Liver (tissue), 9 donors: ENCODE measurements around the gene ZBTB47. TPM values are rescaled to one million over a fixed set of nuclear protein-coding genes. Genes with fewer than 3 reads are reported as not detected.

ENCODE experiments used
- DNase-seq: peaks from one replicate; pipeline ENCODE4 v3.0.0-alpha.2; 2017; ENCODE audit warnings: low spot score
- H3K27ac ChIP-seq, 2 donors: one replicate each; pipeline ENCODE4 v1.7.0; 2013; ENCODE audit warnings: inconsistent platforms in 2 of 2, low read length in 2 of 2, control low read depth in 1 of 2, low read depth in 1 of 2, mild to moderate bottlenecking in 1 of 2
- H3K27me3 ChIP-seq, 4 donors: one replicate each; pipeline versions ENCODE4 v1.6.1 to v1.7.0; 2013; ENCODE audit warnings: low read length in 3 of 4, inconsistent platforms in 1 of 4, mild to moderate bottlenecking in 1 of 4, moderate library complexity in 1 of 4; ENCODE audit not compliant: control insufficient read depth in 4 of 4, insufficient read depth in 4 of 4
- H3K36me3 ChIP-seq, 4 donors: one replicate each; pipeline versions ENCODE4 v1.6.1 to v1.7.0; 2013; ENCODE audit warnings: low read length in 3 of 4, mild to moderate bottlenecking in 3 of 4, low read depth in 1 of 4, moderate library complexity in 1 of 4; ENCODE audit not compliant: control insufficient read depth in 4 of 4, insufficient read depth in 3 of 4
- H3K4me1 ChIP-seq, 4 donors: one replicate each; pipeline versions ENCODE4 v1.6.1 to v1.7.0; 2013; ENCODE audit warnings: low read length in 3 of 4, mild to moderate bottlenecking in 3 of 4, moderate library complexity in 1 of 4; ENCODE audit not compliant: control insufficient read depth in 4 of 4, insufficient read depth in 4 of 4
- H3K4me3 ChIP-seq, 3 donors: one replicate each; pipeline versions ENCODE4 v1.6.1 to v1.7.0; 2013; ENCODE audit warnings: low read length in 3 of 3, control low read depth in 1 of 3, low read depth in 1 of 3, mild to moderate bottlenecking in 1 of 3
- H3K9ac ChIP-seq, 2 donors: one replicate each; pipeline ENCODE4 v1.7.0; 2013; ENCODE audit warnings: low read length in 2 of 2, mild to moderate bottlenecking in 2 of 2, moderate library complexity in 2 of 2, control low read depth in 1 of 2, low read depth in 1 of 2
- H3K9me3 ChIP-seq, 4 donors: one replicate each; pipeline versions ENCODE4 v1.6.1 to v1.7.0; 2013; ENCODE audit warnings: low read length in 3 of 4; ENCODE audit not compliant: control insufficient read depth in 4 of 4
- EGR1 ChIP-seq, 2 donors: IDR thresholded peaks; 2 replicates each; pipeline ENCODE4 v1.6.1; 2016 to 2018; ENCODE audit warnings: antibody characterized with exemption in 2 of 2, low read depth in 2 of 2
- FOXA1 ChIP-seq: IDR thresholded peaks from 2 replicates; pipeline ENCODE4 v1.6.1; 2016; ENCODE audit warnings: antibody characterized with exemption
- FOXA2 ChIP-seq: IDR thresholded peaks from 2 replicates; pipeline ENCODE4 v1.6.1; 2016; ENCODE audit warnings: antibody characterized with exemption
- GABPA ChIP-seq, 2 donors: IDR thresholded peaks in 1 of 2; conservative IDR thresholded peaks in 1 of 2; 2 replicates each; pipeline ENCODE4 v1.6.1; 2016; ENCODE audit warnings: antibody characterized with exemption in 2 of 2, mild to moderate bottlenecking in 1 of 2, moderate library complexity in 1 of 2
- HNF4A ChIP-seq, 2 donors: conservative IDR thresholded peaks; 2 replicates each; pipeline ENCODE4 v1.6.1; 2016; ENCODE audit warnings: antibody characterized with exemption in 2 of 2, mild to moderate bottlenecking in 2 of 2
- HNF4G ChIP-seq: IDR thresholded peaks from 2 replicates; pipeline ENCODE4 v1.6.1; 2016; ENCODE audit warnings: antibody characterized with exemption
- JUND ChIP-seq, 2 donors: IDR thresholded peaks; 2 replicates each; pipeline ENCODE4 v1.6.1; 2016; ENCODE audit warnings: antibody characterized with exemption in 2 of 2
- MAX ChIP-seq: IDR thresholded peaks from 2 replicates; pipeline ENCODE4 v1.6.1; 2016; ENCODE audit warnings: antibody characterized with exemption
- NR2F2 ChIP-seq: IDR thresholded peaks from 2 replicates; pipeline ENCODE4 v1.6.1; 2016; ENCODE audit warnings: antibody characterized with exemption
- RAD21 ChIP-seq, 2 donors: IDR thresholded peaks; 2 replicates each; pipeline ENCODE4 v1.6.1; 2016; ENCODE audit warnings: antibody characterized with exemption in 2 of 2, mild to moderate bottlenecking in 2 of 2
- REST ChIP-seq: IDR thresholded peaks from 2 replicates; pipeline ENCODE4 v1.6.1; 2016; ENCODE audit warnings: antibody characterized with exemption, mild to moderate bottlenecking
- RXRA ChIP-seq, 2 donors: IDR thresholded peaks; 2 replicates each; pipeline ENCODE4 v1.6.1; 2017 to 2018; ENCODE audit warnings: antibody characterized with exemption in 2 of 2, mild to moderate bottlenecking in 1 of 2
- TAF1 ChIP-seq: conservative IDR thresholded peaks from 2 replicates; pipeline ENCODE4 v1.6.1; 2016; ENCODE audit warnings: antibody characterized with exemption, mild to moderate bottlenecking
- YY1 ChIP-seq: IDR thresholded peaks from 2 replicates; pipeline ENCODE4 v1.6.1; 2016; ENCODE audit warnings: antibody characterized with exemption, mild to moderate bottlenecking
- WGBS: extraction: QIAGEN DNeasy Blood & Tissue Kit; methylation state at CpG from one replicate; pipeline ENCODE4 v1.1.7; 2013; 5-methylcytosine and 5-hydroxymethylcytosine counted together
- polyA plus RNA-seq, 2 donors: library from polyadenylated mRNA; stranded (reverse) in 1 of 2; unstranded in 1 of 2; fragments of 200-250 nt in 1 of 2; fragments of >200 nt in 1 of 2; fragmentation: Nextera tagmentation in 1 of 2; extraction: Ambion mirVana in 1 of 2; gene quantifications; one replicate each; pipeline versions ENCODE4 v1.2.1 to v1.2.3, GENCODE V29; 2013 to 2015
- total RNA-seq, 2 donors: library from RNA; depleted of rRNA; stranded (reverse); fragments of >200 nt; gene quantifications; one replicate each; pipeline ENCODE4 v1.2.3, GENCODE V29; 2014
- TF ChIP-seq, protein P1 (sequence below): IDR thresholded peaks from 2 replicates; pipeline ENCODE4 v1.6.1; 2016; ENCODE audit warnings: antibody characterized with exemption
- TF ChIP-seq, protein P2 (sequence below): fragments of 150-350 bp; IDR thresholded peaks from 2 replicates; pipeline ENCODE4 v1.5.1; 2017; ENCODE audit warnings: improper control_type of control experiment, low read depth, low read length; ENCODE audit not compliant: missing input control
- donor health status: healthy.
- donor health status: healthy.
- donor health status: healthy.
- donor health status: healthy.
- donor health status: healthy.

Gene ZBTB47
- total and polyA plus RNA-seq, 4 donors: 0.42 to 7.4 (median 4.2) TPM

- H3K27ac ChIP-seq: no peak overlapping the region
- H3K4me3 ChIP-seq: no peak overlapping the region
- H3K9ac ChIP-seq: no peak overlapping the region
- DNase-seq: no peak
- H3K4me1 ChIP-seq: peaks cover 0 to 1% (median 0%) of the 10 kb centered on the region in 4 donors
- TF ChIP-seq, protein P1, sequence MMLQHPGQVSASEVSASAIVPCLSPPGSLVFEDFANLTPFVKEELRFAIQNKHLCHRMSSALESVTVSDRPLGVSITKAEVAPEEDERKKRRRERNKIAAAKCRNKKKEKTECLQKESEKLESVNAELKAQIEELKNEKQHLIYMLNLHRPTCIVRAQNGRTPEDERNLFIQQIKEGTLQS: no peak
- TF ChIP-seq GABPA (IDR thresholded peaks at IDR 0.05 in 1 of 2, conservative IDR thresholded peaks at IDR 0.05 in 1 of 2) (no peak), MAX (no peak), REST (no peak), EGR1 (IDR thresholded peaks at IDR 0.05; ENCODE audit: low read depth in 2 of 2) (no peak), RXRA (IDR thresholded peaks at IDR 0.05) (no peak), FOXA2 (no peak), NR2F2 (no peak), HNF4G (no peak), TAF1 (no peak), YY1 (no peak), HNF4A (conservative IDR thresholded peaks at IDR 0.05) (no peak), FOXA1 (no peak), JUND (IDR thresholded peaks at IDR 0.05) (no peak), RAD21 (IDR thresholded peaks at IDR 0.05) (no peak)
- TF ChIP-seq, protein P2, sequence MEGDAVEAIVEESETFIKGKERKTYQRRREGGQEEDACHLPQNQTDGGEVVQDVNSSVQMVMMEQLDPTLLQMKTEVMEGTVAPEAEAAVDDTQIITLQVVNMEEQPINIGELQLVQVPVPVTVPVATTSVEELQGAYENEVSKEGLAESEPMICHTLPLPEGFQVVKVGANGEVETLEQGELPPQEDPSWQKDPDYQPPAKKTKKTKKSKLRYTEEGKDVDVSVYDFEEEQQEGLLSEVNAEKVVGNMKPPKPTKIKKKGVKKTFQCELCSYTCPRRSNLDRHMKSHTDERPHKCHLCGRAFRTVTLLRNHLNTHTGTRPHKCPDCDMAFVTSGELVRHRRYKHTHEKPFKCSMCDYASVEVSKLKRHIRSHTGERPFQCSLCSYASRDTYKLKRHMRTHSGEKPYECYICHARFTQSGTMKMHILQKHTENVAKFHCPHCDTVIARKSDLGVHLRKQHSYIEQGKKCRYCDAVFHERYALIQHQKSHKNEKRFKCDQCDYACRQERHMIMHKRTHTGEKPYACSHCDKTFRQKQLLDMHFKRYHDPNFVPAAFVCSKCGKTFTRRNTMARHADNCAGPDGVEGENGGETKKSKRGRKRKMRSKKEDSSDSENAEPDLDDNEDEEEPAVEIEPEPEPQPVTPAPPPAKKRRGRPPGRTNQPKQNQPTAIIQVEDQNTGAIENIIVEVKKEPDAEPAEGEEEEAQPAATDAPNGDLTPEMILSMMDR: no peak
- H3K27me3 ChIP-seq: no peaks in the 10 kb centered on the region
- no peaks in the 10 kb centered on the region for H3K36me3 ChIP-seq
- no peaks in the 10 kb centered on the region for H3K9me3 ChIP-seq
- WGBS: 74% methylated on average over 10 of the region's 10 CpGs
Measured at GRCh38 chr3:42690766-42691680, 37.5 kb downstream of the ZBTB47 start.
